SK-N-SH (cell line): Measurements from ENCODE around the gene MINDY1. TPM values are rescaled to one million over a fixed set of nuclear protein-coding genes. Genes with fewer than 3 reads are reported as not detected.

Experiments
- CTCF ChIA-PET: fragments of 300-600, 350-600 bp; formaldehyde crosslinking; extraction: SDS; loops from one replicate; lab custom pipeline; 2021; lab: Yijun Ruan, JAX
- POLR2A ChIA-PET: fragments of 350-600 bp; sonication (Branson Sonifier 250); formaldehyde crosslinking; extraction: SDS; loops from one replicate; lab custom pipeline; 2020; ENCODE audit warnings: antibody characterized with exemption, inconsistent platforms; lab: Yijun Ruan, JAX
- DNase-seq: peaks from one replicate; pipeline ENCODE4 v3.0.0; 2012
- H2AFZ ChIP-seq: fragments of 200-600 bp; sonication (generic); 2 replicates; pipeline ENCODE4 v1.8.1; 2016; ENCODE audit warnings: antibody characterized with exemption, mild to moderate bottlenecking, low read depth
- H3F3A ChIP-seq: fragments of 200-600 bp; sonication (generic); replicated peaks from 2 replicates; pipeline ENCODE3; 2016; ENCODE audit warnings: antibody characterized with exemption, mild to moderate bottlenecking; ENCODE audit not compliant: insufficient read depth
- H3K27ac ChIP-seq, 2 experiments: fragments of 200-500 bp in 1 of 2; fragments of 200-600 bp in 1 of 2; sonication (Bioruptor generic) in 1 of 2; sonication (generic), shearing (Covaris generic) in 1 of 2; 2 replicates each; pipeline versions ENCODE4 v1.5.1 to v1.6.1; 2014 to 2016; ENCODE audit warnings: low read depth in 2 of 2, inconsistent platforms in 1 of 2, low read length in 1 of 2, mild to moderate bottlenecking in 1 of 2, mixed read lengths in 1 of 2
- H3K27me3 ChIP-seq: fragments of 200-600 bp; sonication (generic), shearing (Covaris generic); 2 replicates; pipeline ENCODE4 v1.6.1; 2016; ENCODE audit warnings: mixed run types; ENCODE audit not compliant: insufficient read depth
- H3K36me3 ChIP-seq, 2 experiments: fragments of 200-500 bp in 1 of 2; fragments of 200-600 bp in 1 of 2; sonication (Bioruptor generic) in 1 of 2; sonication (generic) in 1 of 2; replicated peaks in 1 of 2; 2 replicates each; pipeline versions ENCODE3 to v1.5.1; 2014 to 2016; ENCODE audit warnings: low read length in 1 of 2, mild to moderate bottlenecking in 1 of 2; ENCODE audit not compliant: insufficient read depth in 2 of 2, control insufficient read depth in 1 of 2
- H3K4me1 ChIP-seq, 2 experiments: fragments of 200-500 bp in 1 of 2; fragments of 200-600 bp in 1 of 2; sonication (Bioruptor generic) in 1 of 2; sonication (generic), shearing (Covaris generic) in 1 of 2; 2 replicates each; pipeline versions ENCODE4 v1.5.1 to v1.6.1; 2014 to 2016; ENCODE audit warnings: low read depth in 1 of 2, low read length in 1 of 2, mixed run types in 1 of 2; ENCODE audit not compliant: insufficient read depth in 2 of 2, control insufficient read depth in 1 of 2
- H3K4me2 ChIP-seq: fragments of 200-600 bp; sonication (generic), shearing (Covaris generic); 2 replicates; pipeline ENCODE4 v1.6.1; 2017; ENCODE audit warnings: mixed run types
- H3K4me3 ChIP-seq, 2 experiments: fragments of 200-500 bp in 1 of 2; fragments of 200-600 bp in 1 of 2; sonication (Bioruptor generic) in 1 of 2; sonication (generic), shearing (Covaris generic) in 1 of 2; 2 replicates each; pipeline versions ENCODE4 v1.5.1 to v1.8.1; 2014 to 2016; ENCODE audit warnings: low read depth in 2 of 2, inconsistent platforms in 1 of 2, low read length in 1 of 2, mild to moderate bottlenecking in 1 of 2, mixed read lengths in 1 of 2, moderate library complexity in 1 of 2
- H3K79me2 ChIP-seq: fragments of 200-600 bp; sonication (generic); 2 replicates; pipeline ENCODE4 v1.8.1; 2017; ENCODE audit warnings: mild to moderate bottlenecking; ENCODE audit not compliant: insufficient read depth
- H3K9ac ChIP-seq: fragments of 200-600 bp; sonication (generic); 2 replicates; pipeline ENCODE4 v1.6.1; 2017; ENCODE audit warnings: mixed run types
- H3K9me2 ChIP-seq: fragments of 200-600 bp; sonication (generic); 2 replicates; pipeline ENCODE4 v1.6.1; 2017; ENCODE audit warnings: mixed run types
- H3K9me3 ChIP-seq: fragments of 200-600 bp; sonication (generic); 2 replicates; pipeline ENCODE4 v1.6.1; 2017; ENCODE audit warnings: mixed run types, mild to moderate bottlenecking, moderate library complexity
- H4K20me1 ChIP-seq: fragments of 200-600 bp; sonication (generic); 2 replicates; pipeline ENCODE4 v1.6.1; 2017; ENCODE audit warnings: mild to moderate bottlenecking, mixed run types; ENCODE audit not compliant: insufficient read depth
- CTCF ChIP-seq: fragments of 200-600 bp; sonication (generic); IDR thresholded peaks from 2 replicates; pipeline ENCODE4 v1.6.1; 2017; ENCODE audit warnings: antibody characterized with exemption, mild to moderate bottlenecking, moderate library complexity
- ELF1 ChIP-seq: IDR thresholded peaks from 2 replicates; pipeline ENCODE4 v1.4.0; 2012
- EP300 ChIP-seq, 2 experiments: IDR thresholded peaks; 2 replicates each; pipeline versions ENCODE4 v1.4.0 to v1.6.1; 2012; ENCODE audit warnings: borderline replicate concordance in 1 of 2, low read depth in 1 of 2, low read length in 1 of 2
- EZH2phosphoT487 ChIP-seq: fragments of 200-600 bp; sonication (generic); IDR thresholded peaks from 2 replicates; pipeline ENCODE4 v1.6.1; 2017; ENCODE audit warnings: low read depth, mixed run types, mild to moderate bottlenecking, antibody characterized with exemption, moderate library complexity, borderline replicate concordance
- FOXJ3 ChIP-seq: sonication (generic); formaldehyde crosslinking; IDR thresholded peaks from 2 replicates; pipeline ENCODE4 v1.5.1; 2020; ENCODE audit warnings: mild to moderate bottlenecking, missing genetic modification reagents
- GABPA ChIP-seq: IDR thresholded peaks from 2 replicates; pipeline ENCODE4 v1.4.0; 2012; ENCODE audit warnings: low read depth, mild to moderate bottlenecking
- GATA2 ChIP-seq: sonication (generic); formaldehyde crosslinking; IDR thresholded peaks from 2 replicates; pipeline ENCODE4 v1.5.0; 2020; ENCODE audit warnings: mild to moderate bottlenecking, missing genetic modification reagents
- IRF3 ChIP-seq: fragments of 150-350 bp; IDR thresholded peaks from 2 replicates; pipeline ENCODE4 v1.6.1; 2016; ENCODE audit warnings: mild to moderate bottlenecking, low read depth, low read length
- MAX ChIP-seq: IDR thresholded peaks from 2 replicates; pipeline ENCODE4 v1.4.0; 2012; ENCODE audit warnings: low read depth
- NFIC ChIP-seq: IDR thresholded peaks from 2 replicates; pipeline ENCODE4 v1.4.0; 2012; ENCODE audit warnings: borderline replicate concordance
- REST ChIP-seq: IDR thresholded peaks from 2 replicates; pipeline ENCODE4 v1.6.1; 2012; ENCODE audit warnings: mild to moderate bottlenecking, low read depth, low read length, moderate library complexity
- SIN3A ChIP-seq: IDR thresholded peaks from 2 replicates; pipeline ENCODE4 v1.6.1; 2012; ENCODE audit warnings: low read depth, mild to moderate bottlenecking, low read length, moderate library complexity, borderline replicate concordance
- TEAD4 ChIP-seq: IDR thresholded peaks from 2 replicates; pipeline ENCODE4 v1.4.0; 2012; ENCODE audit warnings: mild to moderate bottlenecking, borderline replicate concordance; ENCODE audit not compliant: insufficient read depth
- USF1 ChIP-seq: IDR thresholded peaks from 2 replicates; pipeline ENCODE4 v1.4.0; 2012; ENCODE audit warnings: low read depth, borderline replicate concordance
- YY1 ChIP-seq: IDR thresholded peaks from 2 replicates; pipeline ENCODE4 v1.4.0; 2012; ENCODE audit warnings: low read depth, mild to moderate bottlenecking
- polyA plus RNA-seq, 3 experiments: library from polyadenylated mRNA; depleted of rRNA; stranded (reverse); fragments of >200 nt; gene quantifications; 2 replicates each; pipeline ENCODE4 v1.2.3, GENCODE V29; 2012

MINDY1 gene
- polyA plus RNA-seq, 1 of the 3 experiments (the other 2 are of a cell fraction), result 6.0 TPM

GRCh38 chr1:151003180-151003579, 3.5 kb downstream of the MINDY1 start:
- TF ChIP-seq EZH2phosphoT487, result no peak
- no peak for TF ChIP-seq YY1
- no peak for TF ChIP-seq MAX
- TF ChIP-seq ELF1, result no peak
- TF ChIP-seq TEAD4, result no peak
- TF ChIP-seq FOXJ3 (CRISPR knock-in tag), result no peak
- TF ChIP-seq GABPA, result no peak
- no peak for TF ChIP-seq IRF3
- TF ChIP-seq SIN3A, result no peak
- TF ChIP-seq GATA2 (CRISPR knock-in tag), result no peak
- no peak for TF ChIP-seq EP300 (IDR thresholded peaks at IDR 0.05; ENCODE audit: borderline replicate concordance in 1 of 2, low read depth in 1 of 2, low read length in 1 of 2)
- no peak for TF ChIP-seq NFIC
- TF ChIP-seq USF1, result no peak
- TF ChIP-seq REST, result no peak
- no peak for TF ChIP-seq CTCF
- no peak overlapping the region for H2AFZ ChIP-seq
- POLR2A ChIA-PET, result no interaction called here
- H3K27ac ChIP-seq, result no peak overlapping the region
- peaks cover 15% of the 10 kb centered on the region for H3F3A ChIP-seq
- peaks cover 0 to 11% of the 10 kb centered on the region in 2 experiments for H3K36me3 ChIP-seq
- H3K9me3 ChIP-seq, result no peaks in the 10 kb centered on the region
- H3K9ac ChIP-seq, result no peak overlapping the region
- H3K4me1 ChIP-seq, result peaks cover 0 to 26% of the 10 kb centered on the region in 2 experiments; a peak in 2 of 4 replicates
- CTCF ChIA-PET, result interaction anchor here (5.3 to 15.9 kb wide), 2 partner anchors 8 to 23 kb away, joined by 79 to 371 read pairs; partner anchors contain the start of genes ANXA9 and CERS2
- H3K27me3 ChIP-seq, result no peaks in the 10 kb centered on the region
- H3K79me2 ChIP-seq, result 0 out of 2 replicates have a peak, but pooled peaks cover 9% of the 10 kb centered on the region
- H3K9me2 ChIP-seq, result no peaks in the 10 kb centered on the region
- H4K20me1 ChIP-seq, result no peaks in the 10 kb centered on the region
- H3K4me2 ChIP-seq, result no peak overlapping the region
- no peak for DNase-seq
- H3K4me3 ChIP-seq, result no peak overlapping the region
